Measurements from ENCODE around the gene RXYLT1.

RXYLT1 gene

GRCh38 chr12:63844391-63845341 lies 65.0 kb downstream of the RXYLT1 start, which contains the start of gene SRGAP1:
Gene SRGAP1 (plus strand): TSS chr12:63844700. CDS start chr12:63844817, 117 bp downstream.
- Histone ChIP-seq H3K27me3 (ENCODE audit: insufficient read depth, poor library complexity, severe bottlenecking) (no peaks in the 10 kb centered on the region), H3K4me3 (replicated peaks; ENCODE audit: insufficient read depth, low read length) (peak within 1 kb of the TSS; percentile 68), H3K27ac (replicated peaks) (no peak within 1 kb of the TSS)
- peak in 1 of 2 experiments; percentile 26 for DNase-seq (ENCODE audit: low read depth in 1 of 2, low spot score in 1 of 2)
- TF ChIP-seq GABPA (IDR thresholded peaks at IDR 0.05; ENCODE audit: low read depth): no peak
- no peak for TF ChIP-seq POLR2AphosphoS5 (IDR thresholded peaks at IDR 0.05; ENCODE audit: low read depth)
- TF ChIP-seq SPI1 (IDR thresholded peaks at IDR 0.05; ENCODE audit: borderline replicate concordance, low read depth): no peak
- TF ChIP-seq REST (IDR thresholded peaks at IDR 0.05; ENCODE audit: insufficient replicate concordance, low read depth): no peak
- no peak for TF ChIP-seq CTCF (IDR thresholded peaks at IDR 0.05; ENCODE audit: insufficient read depth, low read length)

- H3K4me3 ChIP-seq (replicated peaks; ENCODE audit: insufficient read depth, low read length): no peak overlapping the region
- no peak overlapping the region for H3K27ac ChIP-seq (replicated peaks)
- TF ChIP-seq GABPA (IDR thresholded peaks at IDR 0.05; ENCODE audit: low read depth) (no peak), SPI1 (IDR thresholded peaks at IDR 0.05; ENCODE audit: borderline replicate concordance, low read depth) (no peak), POLR2AphosphoS5 (IDR thresholded peaks at IDR 0.05; ENCODE audit: low read depth) (no peak), REST (IDR thresholded peaks at IDR 0.05; ENCODE audit: insufficient replicate concordance, low read depth) (no peak)
- DNase-seq (ENCODE audit: low read depth in 1 of 2, low spot score in 1 of 2): no peak
- H3K27me3 ChIP-seq (ENCODE audit: insufficient read depth, poor library complexity, severe bottlenecking): no peaks in the 10 kb centered on the region
Measured at GRCh38 chr12:63845726-63846125, 66.0 kb downstream of the RXYLT1 start.

- no peak overlapping the region for H3K4me3 ChIP-seq (replicated peaks; ENCODE audit: insufficient read depth, low read length)
- no peak overlapping the region for H3K27ac ChIP-seq (replicated peaks)
- no peak for DNase-seq (ENCODE audit: low read depth in 1 of 2, low spot score in 1 of 2)
- no peaks in the 10 kb centered on the region for H3K27me3 ChIP-seq (ENCODE audit: insufficient read depth, poor library complexity, severe bottlenecking)
- TF ChIP-seq SPI1 (IDR thresholded peaks at IDR 0.05; ENCODE audit: borderline replicate concordance, low read depth) (no peak), REST (IDR thresholded peaks at IDR 0.05; ENCODE audit: insufficient replicate concordance, low read depth) (no peak), GABPA (IDR thresholded peaks at IDR 0.05; ENCODE audit: low read depth) (no peak), CTCF (IDR thresholded peaks at IDR 0.05; ENCODE audit: insufficient read depth, low read length) (no peak), POLR2AphosphoS5 (IDR thresholded peaks at IDR 0.05; ENCODE audit: low read depth) (no peak)
Measured at GRCh38 chr12:63846238-63846967, 66.7 kb downstream of the RXYLT1 start.

All from HL-60 (cell line).